Gastroesophageal sphincter (tissue), 3 donors: Measurements from ENCODE around the gene A2M.

Source experiments
- CTCF ChIP-seq, 4 experiments: fragments of 200-600 bp in 2 of 4; fragments of 450-650 bp in 2 of 4; sonication (generic) in 1 of 4; IDR thresholded peaks; one replicate each; pipeline ENCODE4 v1.5.1; 2017 to 2019; ENCODE audit warnings: antibody characterized with exemption in 4 of 4, mild to moderate bottlenecking in 2 of 4, moderate library complexity in 2 of 4
- EP300 ChIP-seq: sonication (generic); formaldehyde crosslinking; IDR thresholded peaks from one replicate; pipeline ENCODE4 v1.6.1; 2017; ENCODE audit warnings: antibody characterized with exemption, mild to moderate bottlenecking
- POLR2A ChIP-seq, 2 donors: fragments of 450-650 bp; IDR thresholded peaks; one replicate each; pipeline ENCODE4 v1.6.1; 2017; ENCODE audit warnings: antibody characterized with exemption in 2 of 2, mild to moderate bottlenecking in 2 of 2, moderate library complexity in 1 of 2

DNA sequence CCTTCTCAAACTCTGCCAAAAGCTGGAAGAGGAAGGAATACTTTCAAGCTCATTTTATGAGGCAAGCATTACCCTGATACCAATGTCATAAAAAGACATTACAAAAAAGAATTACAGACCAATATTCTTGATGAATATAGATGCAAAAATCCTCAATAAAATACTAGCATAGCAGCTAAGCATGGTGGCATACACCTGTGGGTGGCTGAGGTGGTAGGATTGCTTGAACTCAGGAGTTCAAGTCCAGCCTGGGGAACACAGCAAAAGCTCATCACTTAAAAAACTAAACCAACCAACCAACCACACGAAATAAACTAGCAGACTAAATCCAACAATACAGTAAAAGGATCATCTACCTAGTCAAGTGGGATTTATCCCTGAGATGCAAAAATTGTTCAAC is 29.6 kb downstream of the A2M start:
- TF ChIP-seq CTCF (IDR thresholded peaks at IDR 0.05) (no peak), POLR2A (IDR thresholded peaks at IDR 0.05) (no peak), EP300 (no peak)
